HCT116 (cell line): ENCODE data around the gene PSTPIP1. TPM values are rescaled to one million over a fixed set of nuclear protein-coding genes. Genes with fewer than 3 reads are reported as not detected.
A peak's percentile ranks its signal among the peaks of the same experiment; 100 is the strongest.

Experiments used
- ATAC-seq: fragments of 200-7000 bp; cut with Tn5 transposase; 2 replicates; pipeline ENCODE4 v1.9.1; 2020; ENCODE audit warnings: mild to moderate bottlenecking, moderate library complexity
- BruUV-seq: library from RNA; stranded (reverse); fragments of 400-500 nt; replicated peaks from 2 replicates; lab custom pipeline; 2021; lab: Mats Ljungman, UMichigan
- CTCF ChIA-PET: fragments of 300-600 bp; sonication (Branson Sonifier 250); formaldehyde crosslinking; loops from one replicate; lab custom pipeline; 2021; ENCODE audit warnings: antibody characterized with exemption; lab: Charles Lee
- POLR2A ChIA-PET: fragments of 300-600, 350-600 bp; sonication (Branson Sonifier 250); formaldehyde crosslinking; loops from one replicate; lab custom pipeline; 2021; ENCODE audit warnings: antibody characterized with exemption; lab: Charles Lee
- RAD21 ChIA-PET, 2 experiments: fragments of 300-600 bp; sonication (Branson Sonifier 250); formaldehyde crosslinking; loops; one replicate each; lab custom pipeline; 2023; ENCODE audit warnings: low total read pairs in 2 of 2; ENCODE audit not compliant: uncharacterized antibody in 2 of 2, unreplicated experiment in 2 of 2, low non-redundant PET in 1 of 2; lab: Charles Lee
- DNase-seq: peaks from one replicate; pipeline ENCODE4 v3.0.0-alpha.2; 2010; ENCODE audit warnings: low read depth, low spot score
- H2AFZ ChIP-seq: fragments of 200-600 bp; shearing (Covaris generic), sonication (generic); 2 replicates; pipeline ENCODE4 v1.6.1; 2017; ENCODE audit warnings: low read depth, mixed run types, mixed read lengths, antibody characterized with exemption, low read length; ENCODE audit not compliant: poor library complexity, severe bottlenecking
- H3K27ac ChIP-seq: 2 replicates; pipeline ENCODE4 v1.5.1; 2012; ENCODE audit warnings: low read depth, low read length
- H3K27me3 ChIP-seq: fragments of 200-600 bp; sonication (generic); 2 replicates; pipeline ENCODE4 v1.6.1; 2016; ENCODE audit warnings: mixed run types, low read length, mixed read lengths; ENCODE audit not compliant: insufficient read depth
- H3K36me3 ChIP-seq, 2 experiments: fragments of 200-500 bp in 1 of 2; fragments of 200-600 bp in 1 of 2; sonication (Bioruptor generic) in 1 of 2; sonication (generic) in 1 of 2; 2 replicates each; pipeline versions ENCODE4 v1.5.1 to v1.6.1; 2014 to 2016; ENCODE audit warnings: low read length in 2 of 2, inconsistent platforms in 1 of 2, mixed read lengths in 1 of 2, mixed run types in 1 of 2; ENCODE audit not compliant: insufficient read depth in 2 of 2, control insufficient read depth in 1 of 2
- H3K4me1 ChIP-seq, 2 experiments: fragments of 200-600 bp in 1 of 2; sonication (generic) in 1 of 2; 2 replicates each; pipeline versions ENCODE4 v1.5.1 to v1.6.1; 2012 to 2017; ENCODE audit warnings: low read length in 2 of 2, inconsistent platforms in 1 of 2, mild to moderate bottlenecking in 1 of 2, mixed read lengths in 1 of 2, mixed run types in 1 of 2, moderate library complexity in 1 of 2; ENCODE audit not compliant: insufficient read depth in 2 of 2, control insufficient read depth in 1 of 2
- H3K4me2 ChIP-seq: fragments of 200-600 bp; sonication (generic); 2 replicates; pipeline ENCODE4 v1.6.1; 2017; ENCODE audit warnings: mixed run types, low read length, mixed read lengths
- H3K4me3 ChIP-seq, 2 experiments: fragments of 200-600 bp in 1 of 2; sonication (generic) in 1 of 2; replicated peaks in 1 of 2; 2 replicates each; pipeline ENCODE4 v1.5.1; 2011 to 2016; ENCODE audit warnings: low read length in 2 of 2, control low read depth in 1 of 2, low read depth in 1 of 2, mild to moderate bottlenecking in 1 of 2, mixed read lengths in 1 of 2, mixed run types in 1 of 2
- H3K79me2 ChIP-seq: fragments of 200-600 bp; sonication (generic); 2 replicates; pipeline ENCODE4 v1.6.1; 2017; ENCODE audit warnings: mild to moderate bottlenecking, mixed run types, low read length, moderate library complexity, mixed read lengths; ENCODE audit not compliant: insufficient read depth
- H3K9ac ChIP-seq: fragments of 200-600 bp; sonication (generic); 2 replicates; pipeline ENCODE4 v1.6.1; 2016; ENCODE audit warnings: low read length, mixed read lengths
- H3K9me2 ChIP-seq: fragments of 200-600 bp; sonication (generic), shearing (Covaris generic); 2 replicates; pipeline ENCODE4 v1.6.1; 2017; ENCODE audit warnings: mixed run types, mild to moderate bottlenecking, moderate library complexity; ENCODE audit not compliant: insufficient read depth
- H3K9me3 ChIP-seq, 2 experiments: fragments of 200-500 bp in 1 of 2; fragments of 200-600 bp in 1 of 2; sonication (Bioruptor generic) in 1 of 2; sonication (generic) in 1 of 2; 2 replicates each; pipeline ENCODE4 v1.6.1; 2014 to 2017; ENCODE audit warnings: low read length in 2 of 2, mixed read lengths in 2 of 2, inconsistent platforms in 1 of 2, low read depth in 1 of 2, mild to moderate bottlenecking in 1 of 2, mixed run types in 1 of 2, moderate library complexity in 1 of 2; ENCODE audit not compliant: control insufficient read depth in 1 of 2, insufficient read depth in 1 of 2
- H4K20me1 ChIP-seq: fragments of 200-600 bp; sonication (generic), shearing (Covaris generic); 2 replicates; pipeline ENCODE4 v1.6.1; 2017; ENCODE audit warnings: mixed run types, mild to moderate bottlenecking, moderate library complexity; ENCODE audit not compliant: insufficient read depth
- ATF3 ChIP-seq: IDR thresholded peaks from 2 replicates; pipeline ENCODE4 v1.6.1; 2012
- CEBPB ChIP-seq: IDR thresholded peaks from 2 replicates; pipeline ENCODE4 v1.6.1; 2012; ENCODE audit warnings: low read depth
- EGR1 ChIP-seq: IDR thresholded peaks from 2 replicates; pipeline ENCODE4 v1.6.1; 2012; ENCODE audit warnings: low read depth
- ELF1 ChIP-seq: IDR thresholded peaks from 2 replicates; pipeline ENCODE4 v1.6.1; 2012; ENCODE audit warnings: low read depth, borderline replicate concordance
- EZH2 ChIP-seq: fragments of 200-600 bp; sonication (generic); IDR thresholded peaks from 2 replicates; pipeline ENCODE4 v1.6.1; 2017; ENCODE audit warnings: antibody characterized with exemption, mixed run types
- EZH2phosphoT487 ChIP-seq: fragments of 200-600 bp; IDR thresholded peaks from 2 replicates; pipeline ENCODE4 v1.6.1; 2018; ENCODE audit warnings: antibody characterized with exemption, borderline replicate concordance
- JUND ChIP-seq: IDR thresholded peaks from 2 replicates; pipeline ENCODE4 v1.6.1; 2012
- POLR2AphosphoS5 ChIP-seq: IDR thresholded peaks from 2 replicates; pipeline ENCODE4 v1.6.1; 2011; ENCODE audit warnings: mild to moderate bottlenecking, low read depth, low read length, moderate library complexity
- SIN3A ChIP-seq: IDR thresholded peaks from 2 replicates; pipeline ENCODE4 v1.6.1; 2012; ENCODE audit warnings: low read depth
- SRF ChIP-seq: IDR thresholded peaks from 2 replicates; pipeline ENCODE4 v1.6.1; 2012; ENCODE audit warnings: low read depth
- intact Hi-C: fragments of 100-400 bp; cut with micrococcal nuclease; formaldehyde crosslinking; loops from 2 replicates; pipeline ENCODE4 v1.10.0; 2022
- total RNA-seq: library from RNA; stranded (reverse); gene quantifications from one replicate; pipeline ENCODE4 v1.2.1, GENCODE V29; 2021; ENCODE audit not compliant: unreplicated experiment

The PSTPIP1 gene
- total RNA-seq, 1 experiment from 2014 or later = 0.79 TPM

- ChIA-PET POLR2A (interaction anchor here (0.6 kb wide), 1 partner anchor 712 kb away, joined by 7 read pairs; the partner anchor contains the start of gene ISL2), RAD21 (no interaction called here)
- H3K4me3 ChIP-seq = no peak overlapping the region
- no peaks in the 10 kb centered on the region for H3K9me3 ChIP-seq
- peaks cover 13 to 39% of the 10 kb centered on the region in 2 experiments; a peak in 3 of 4 replicates for H3K36me3 ChIP-seq
- TF ChIP-seq POLR2AphosphoS5 = no peak
- no peak for TF ChIP-seq JUND
- no peak for TF ChIP-seq ELF1
- no peak for TF ChIP-seq EZH2phosphoT487
- TF ChIP-seq ATF3 = no peak
- no peak for TF ChIP-seq CEBPB
- no peak for TF ChIP-seq SIN3A
- no peak for TF ChIP-seq EGR1
- TF ChIP-seq, all 23 proteins: peak for 0
- BruUV-seq = no TSS peak
- Histone ChIP-seq H3K4me1 (peaks cover 0 to 7% of the 10 kb centered on the region in 2 experiments; a peak in 2 of 4 replicates), H3K27me3 (no peaks in the 10 kb centered on the region), H3K79me2 (no peaks in the 10 kb centered on the region), H3K4me2 (no peak overlapping the region), H3K27ac (no peak overlapping the region), H4K20me1 (no peaks in the 10 kb centered on the region), H3K9me2 (no peaks in the 10 kb centered on the region), H2AFZ (no peak overlapping the region), H3K9ac (no peak overlapping the region)
- CTCF ChIA-PET = interaction anchor here (0.9 kb wide), 1 partner anchor 13 kb away, joined by 3 read pairs; no protein-coding TSS in a partner anchor
- ATAC-seq = no peak
- intact Hi-C loops = no loop called here
- no peak for DNase-seq
Observed at GRCh38 chr15:77048135-77048876, 53.4 kb downstream of the PSTPIP1 start.

GRCh38 chr15:77052556-77052955 lies 57.6 kb downstream of the PSTPIP1 start:
- RAD21 ChIA-PET = no interaction called here
- CTCF ChIA-PET = interaction anchor here (1.0 kb wide), 1 partner anchor 19 kb away, joined by 3 read pairs; no protein-coding TSS in a partner anchor
- BruUV-seq = no TSS peak

More at GRCh38 chr15:77052556-77052955, 57.6 kb downstream of the PSTPIP1 start:
- Histone ChIP-seq H3K27ac (no peak overlapping the region), H3K4me1 (peaks cover 0 to 15% of the 10 kb centered on the region in 2 experiments; a peak in 2 of 4 replicates), H3K79me2 (peaks cover 12% of the 10 kb centered on the region; the same call in 1 of the 2 replicates), H3K36me3 (peaks cover 6 to 14% of the 10 kb centered on the region in 2 experiments; a peak in 2 of 4 replicates), H3K27me3 (no peaks in the 10 kb centered on the region), H3K9ac (no peak overlapping the region), H3K4me2 (0 out of 2 replicates have a peak overlapping the region, but pooled peaks have one; percentile 18), H4K20me1 (no peaks in the 10 kb centered on the region), H3K4me3 (no peak overlapping the region), H2AFZ (no peak overlapping the region), H3K9me3 (no peaks in the 10 kb centered on the region), H3K9me2 (no peaks in the 10 kb centered on the region)
- intact Hi-C loops = no loop called here
- POLR2A ChIA-PET = no interaction called here
- DNase-seq (no peak), ATAC-seq (no peak)
- TF ChIP-seq SRF (no peak), EZH2 (no peak)
